K562 (cell line): ENCODE measurements around the gene WNK1. TPM values are rescaled to one million over a fixed set of nuclear protein-coding genes. Genes with fewer than 3 reads are reported as not detected.

Experiments used
- ATF7 ChIP-seq: fragments of 450-650 bp; IDR thresholded peaks from 2 replicates; pipeline ENCODE4 v1.7.1; 2014; ENCODE audit warnings: mild to moderate bottlenecking, moderate library complexity
- BACH1 ChIP-seq: fragments of 200-800 bp; sonication (Bioruptor generic); IDR thresholded peaks from 2 replicates; pipeline ENCODE4 v1.6.1; 2016; ENCODE audit warnings: missing genetic modification characterization, missing compliant biosample characterization
- CHAMP1 ChIP-seq: fragments of 450-650 bp; IDR thresholded peaks from 2 replicates; pipeline ENCODE4 v1.6.1; 2016; ENCODE audit warnings: mild to moderate bottlenecking
- GTF2F1 ChIP-seq: IDR thresholded peaks from 2 replicates; pipeline ENCODE4 v1.6.1; 2011; ENCODE audit warnings: low read depth, low read length, improper control_type of control experiment
- HEY1 ChIP-seq: fragments of 250-450 bp; sonication (Bioruptor Pico); IDR thresholded peaks from 2 replicates; pipeline ENCODE4 v1.5.0; 2020; ENCODE audit warnings: mild to moderate bottlenecking, moderate library complexity, borderline replicate concordance
- HSF4 ChIP-seq: fragments of 250-450 bp; sonication (Bioruptor Pico); IDR thresholded peaks from 2 replicates; pipeline ENCODE4 v2.1.2; 2022; ENCODE audit warnings: mild to moderate bottlenecking, moderate library complexity, borderline replicate concordance
- JUNB ChIP-seq: fragments of 450-650 bp; formaldehyde crosslinking; conservative IDR thresholded peaks from 2 replicates; pipeline ENCODE4 v1.4.0; 2020; ENCODE audit warnings: mild to moderate bottlenecking
- MCM7 ChIP-seq, 2 experiments: fragments of 450-650 bp; IDR thresholded peaks; 2 replicates each; pipeline ENCODE4 v1.6.1; 2016 to 2018
- MNT ChIP-seq, 2 experiments: fragments of 450-650 bp; conservative IDR thresholded peaks; 2 replicates each; pipeline ENCODE4 v1.6.1; 2017; ENCODE audit warnings: mild to moderate bottlenecking in 2 of 2, moderate library complexity in 2 of 2
- MYBL2 ChIP-seq, 2 experiments: fragments of 450-650 bp in 1 of 2; sonication (generic) in 1 of 2; formaldehyde crosslinking in 1 of 2; IDR thresholded peaks; 2 replicates each; pipeline versions ENCODE4 v1.6.1 to v1.8.1; 2017 to 2022; ENCODE audit warnings: borderline replicate concordance in 1 of 2, inconsistent platforms in 1 of 2, low read depth in 1 of 2, mild to moderate bottlenecking in 1 of 2, missing genetic modification reagents in 1 of 2, moderate library complexity in 1 of 2
- PHTF2 ChIP-seq: fragments of 250-450 bp; sonication (Bioruptor Pico); IDR thresholded peaks from 2 replicates; pipeline ENCODE4 v1.5.0; 2021; ENCODE audit warnings: mild to moderate bottlenecking
- POU5F1 ChIP-seq: fragments of 150-350 bp; IDR thresholded peaks from 2 replicates; pipeline ENCODE4 v1.6.1; 2014; ENCODE audit warnings: borderline replicate concordance, low read length, low read depth, mild to moderate bottlenecking; ENCODE audit not compliant: partially characterized antibody
- SMAD1 ChIP-seq: fragments of 150-350 bp; IDR thresholded peaks from 2 replicates; pipeline ENCODE4 v1.6.1; 2014; ENCODE audit warnings: low read length, low read depth; ENCODE audit not compliant: partially characterized antibody
- SREBF2 ChIP-seq: sonication (generic); formaldehyde crosslinking; IDR thresholded peaks from 2 replicates; pipeline ENCODE4 v1.4.0; 2020; ENCODE audit warnings: mild to moderate bottlenecking, missing genetic modification reagents
- TAF15 ChIP-seq: fragments of 200-400 bp; formaldehyde crosslinking; IDR thresholded peaks from 2 replicates; pipeline ENCODE4 v1.6.1; 2017; ENCODE audit warnings: mild to moderate bottlenecking, low read depth, low read length, moderate library complexity
- TEAD1 ChIP-seq, 2 experiments: fragments of 450-650 bp in 1 of 2; sonication (generic) in 1 of 2; formaldehyde crosslinking; IDR thresholded peaks; 2 replicates each; pipeline versions ENCODE4 v1.4.0 to v1.8.0; 2020 to 2022; ENCODE audit warnings: mild to moderate bottlenecking in 2 of 2, missing genetic modification reagents in 1 of 2
- WHSC1 ChIP-seq: IDR thresholded peaks from one replicate; pipeline ENCODE4 v1.6.1; 2012; ENCODE audit warnings: low read length, control low read depth, inconsistent platforms
- XRCC4 ChIP-seq: IDR thresholded peaks from one replicate; pipeline ENCODE4 v1.6.1; 2011; ENCODE audit not compliant: insufficient read depth, insufficient read length; ENCODE audit errors: extremely low read depth
- ZBTB1 ChIP-seq: sonication (generic); formaldehyde crosslinking; IDR thresholded peaks from 2 replicates; pipeline ENCODE4 v1.8.1; 2023; ENCODE audit warnings: missing genetic modification reagents, low read depth, mild to moderate bottlenecking, borderline replicate concordance
- ZNF217 ChIP-seq: sonication (generic); formaldehyde crosslinking; IDR thresholded peaks from 2 replicates; pipeline ENCODE4 v1.8.0; 2022; ENCODE audit warnings: mild to moderate bottlenecking, missing genetic modification reagents
- ZNF3 ChIP-seq: fragments of 250-450 bp; sonication (Bioruptor Pico); IDR thresholded peaks from 2 replicates; pipeline ENCODE4 v1.5.0; 2021; ENCODE audit warnings: mild to moderate bottlenecking, moderate library complexity
- ZNF395 ChIP-seq: fragments of 200-800 bp; sonication (Bioruptor generic); IDR thresholded peaks from 2 replicates; pipeline ENCODE4 v1.6.1; 2017; ENCODE audit warnings: missing genetic modification characterization, missing compliant biosample characterization
- ZNF589 ChIP-seq: fragments of 200-800 bp; sonication (Bioruptor generic); IDR thresholded peaks from 2 replicates; pipeline ENCODE4 v1.6.1; 2016; ENCODE audit warnings: low read depth, missing genetic modification characterization, missing compliant biosample characterization
- ZSCAN32 ChIP-seq: fragments of 450-650 bp; formaldehyde crosslinking; IDR thresholded peaks from 2 replicates; pipeline ENCODE4 v1.4.0; 2020; ENCODE audit warnings: mild to moderate bottlenecking, moderate library complexity
- polyA plus RNA-seq, 8 experiments: library from polyadenylated mRNA; depleted of rRNA in 4 of 8; stranded (reverse) in 5 of 8; unstranded in 3 of 8; fragments of >200 nt; fragmentation: Nextera tagmentation in 2 of 8; fragmentation: Illumina TruSeq in 1 of 8; extraction: Ambion mirVana in 2 of 8; extraction: Trizol in 1 of 8; gene quantifications; 2 replicates each; pipeline versions ENCODE4 v1.2.1 to v1.2.3, GENCODE V29; 2011 to 2014; ENCODE audit warnings: inconsistent platforms in 1 of 8, missing spikeins in 1 of 8
- total RNA-seq, 7 experiments: library from RNA; depleted of rRNA in 6 of 7; stranded (reverse); fragments of >200 nt in 6 of 7; fragmentation: Illumina TruSeq in 2 of 7; extraction: Trizol in 2 of 7; gene quantifications; 2 replicates each; pipeline versions ENCODE4 v1.2.1 to v1.2.3, GENCODE V29; 2011 to 2021; ENCODE audit warnings: low replicate concordance in 1 of 7

Gene WNK1
- total and polyA plus RNA-seq, 9 of the 15 experiments (the other 6 are each of a cell fraction or from before 2014, with no cell fraction given): 4.3 to 73.9 (median 31.0) TPM

- peak; percentile 57; the same call in 1 of the 2 replicates for TF ChIP-seq CHAMP1
- TF ChIP-seq TEAD1 (CRISPR knock-in tag; IDR thresholded peaks at IDR 0.05): no peak
- TF ChIP-seq GTF2F1: no peak
- peak; percentile 72 for TF ChIP-seq ATF7
- TF ChIP-seq JUNB: no peak
- no peak; the same call in 1 of the 2 replicates for TF ChIP-seq ZNF395 (CRISPR knock-in tag)
- no peak for TF ChIP-seq POU5F1
- TF ChIP-seq MCM7 (IDR thresholded peaks at IDR 0.05): no peak
- TF ChIP-seq ZNF217 (CRISPR knock-in tag): no peak
- no peak for TF ChIP-seq WHSC1
- TF ChIP-seq XRCC4: no peak
- TF ChIP-seq MNT (conservative IDR thresholded peaks at IDR 0.05): peak; percentile 64 to 73
- TF ChIP-seq ZBTB1: no peak
- TF ChIP-seq TAF15: no peak
- TF ChIP-seq HEY1: no peak
- TF ChIP-seq MYBL2 (IDR thresholded peaks at IDR 0.05; ENCODE audit: low read depth): no peak
- no peak for TF ChIP-seq MYBL2 (CRISPR knock-in tag; IDR thresholded peaks at IDR 0.05; ENCODE audit: borderline replicate concordance)
- TF ChIP-seq SREBF2 (CRISPR knock-in tag): 0 out of 2 replicates have a peak, but pooled peaks have one; percentile 29
- no peak for TF ChIP-seq ZNF3 (CRISPR knock-in tag)
- TF ChIP-seq PHTF2 (CRISPR knock-in tag): no peak
- no peak for TF ChIP-seq ZSCAN32 (CRISPR knock-in tag)
- no peak for TF ChIP-seq BACH1 (tag)
- no peak for TF ChIP-seq ZNF589 (CRISPR knock-in tag)
- no peak for TF ChIP-seq SMAD1
- no peak for TF ChIP-seq HSF4
Measured at GRCh38 chr12:949453-950191, 197.2 kb downstream of the WNK1 start, which contains the start of gene RAD52 (continued).
